Retinal pigment epithelial cell (primary cell): ENCODE measurements around the gene ADAP1.

Experiments used
- DNase-seq: peaks from one replicate; pipeline ENCODE4 v3.0.0-alpha.2; 2010; ENCODE audit warnings: low read depth
- H3K4me3 ChIP-seq: 2 replicates; pipeline ENCODE4 v1.5.1; 2011; ENCODE audit warnings: mild to moderate bottlenecking, low read length, control low read depth, moderate library complexity
- CTCF ChIP-seq: conservative IDR thresholded peaks from 2 replicates; pipeline ENCODE4 v1.5.1; 2011; ENCODE audit warnings: low read depth, low read length, control low read depth, inconsistent platforms

Gene ADAP1

GRCh38 chr7:855686-856369, 98.7 kb downstream of the ADAP1 start:
- H3K4me3 ChIP-seq = no peak overlapping the region
- DNase-seq = no peak
- no peak for TF ChIP-seq CTCF

- no peak for DNase-seq
- TF ChIP-seq CTCF = no peak
- no peak overlapping the region for H3K4me3 ChIP-seq
Observed at GRCh38 chr7:854118-854775, 100.2 kb downstream of the ADAP1 start.

GRCh38 chr7:853366-854117, 100.9 kb downstream of the ADAP1 start:
- DNase-seq = no peak
- TF ChIP-seq CTCF = no peak
- no peak overlapping the region for H3K4me3 ChIP-seq

- H3K4me3 ChIP-seq = no peak overlapping the region
- no peak for TF ChIP-seq CTCF
- DNase-seq = no peak
Observed at GRCh38 chr7:851204-851603, 103.3 kb downstream of the ADAP1 start.

- no peak for TF ChIP-seq CTCF
- no peak overlapping the region for H3K4me3 ChIP-seq
- DNase-seq = no peak
Observed at GRCh38 chr7:849781-850180, 104.7 kb downstream of the ADAP1 start.

- H3K4me3 ChIP-seq = no peak overlapping the region
- no peak for TF ChIP-seq CTCF
- no peak for DNase-seq
Observed at GRCh38 chr7:849145-849544, 105.3 kb downstream of the ADAP1 start.
